Left lobe of liver (tissue), 2 donors: ENCODE results near the gene RGS12. TPM values are rescaled to one million over a fixed set of nuclear protein-coding genes. Genes with fewer than 3 reads are reported as not detected.
A peak's percentile ranks its signal among the peaks of the same experiment; 100 is the strongest.

Source experiments
- ATAC-seq: fragments of 200-7000 bp; cut with Tn5 transposase; one replicate; pipeline ENCODE4 v1.9.1; 2020; ENCODE audit warnings: mild to moderate bottlenecking, moderate library complexity
- DNase-seq: peaks from one replicate; pipeline ENCODE4 v3.0.0-alpha.2; 2020; ENCODE audit warnings: low spot score
- total RNA-seq: library from RNA; stranded (reverse); gene quantifications from one replicate; pipeline ENCODE4 v1.2.1, GENCODE V29; 2021
- donor health status: DM: no; HTN: no; CAD: no; lungs with moderate emphysema.
- donor health status: DM: no; HTN: yes; CAD: no.

RGS12 gene
- total RNA-seq, 1 donor from 2014 or later = 29.3 TPM

GRCh38 chr4:3269991-3270611 lies 22.7 kb upstream of the RGS12 start:
- DNase-seq = no peak
- ATAC-seq = no peak

GRCh38 chr4:3271131-3271530 lies 21.7 kb upstream of the RGS12 start:
- ATAC-seq (no peak), DNase-seq (no peak)

- no peak for DNase-seq
- ATAC-seq = no peak
These were observed 15.8 kb upstream of the RGS12 start for GRCh38 chr4:3276986-3277385.

DNA sequence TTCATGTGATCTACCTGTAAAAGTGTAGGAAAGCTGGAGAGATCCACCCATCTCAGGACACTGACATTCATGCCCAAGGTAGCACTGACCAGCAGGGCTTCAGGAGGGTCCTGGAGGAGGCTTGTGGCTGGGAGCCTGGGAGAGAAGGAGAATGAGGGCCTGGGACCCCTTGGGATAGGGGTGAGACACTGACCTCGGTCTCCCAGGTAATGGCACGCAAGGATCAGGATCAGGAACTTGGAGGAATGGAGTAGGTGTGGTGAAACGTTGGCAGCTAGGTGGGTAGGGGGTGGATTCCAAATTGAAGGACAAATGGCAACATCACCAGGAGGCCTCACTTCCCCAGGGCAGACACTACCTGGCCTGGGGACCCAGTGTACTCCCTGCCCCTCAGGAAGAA lies 12.4 kb upstream of the RGS12 start:
- no peak for ATAC-seq
- no peak for DNase-seq

DNA sequence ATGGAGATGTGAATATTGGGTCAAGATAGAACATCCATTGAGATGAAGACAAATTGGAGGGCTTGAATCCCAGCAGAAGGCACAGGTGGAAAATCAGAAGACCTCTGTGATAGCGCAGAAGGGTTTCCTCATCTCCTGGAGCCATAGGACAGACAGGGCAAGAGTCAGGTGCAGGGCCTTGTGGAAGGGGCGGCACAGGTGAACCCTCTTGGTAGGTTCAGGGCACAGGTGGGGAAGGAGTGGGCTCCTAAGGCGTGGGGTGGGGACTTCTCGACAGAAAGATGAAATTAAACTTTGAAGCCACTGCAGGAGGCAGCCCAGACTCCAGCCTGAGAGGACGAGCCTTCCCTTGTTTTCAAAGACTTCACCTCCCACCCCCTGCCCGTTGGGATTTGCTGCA lies 9.3 kb upstream of the RGS12 start:
- ATAC-seq (no peak), DNase-seq (no peak)

- no peak for ATAC-seq
- DNase-seq = no peak
These were observed 8.9 kb upstream of the RGS12 start for GRCh38 chr4:3283916-3284315.

DNA sequence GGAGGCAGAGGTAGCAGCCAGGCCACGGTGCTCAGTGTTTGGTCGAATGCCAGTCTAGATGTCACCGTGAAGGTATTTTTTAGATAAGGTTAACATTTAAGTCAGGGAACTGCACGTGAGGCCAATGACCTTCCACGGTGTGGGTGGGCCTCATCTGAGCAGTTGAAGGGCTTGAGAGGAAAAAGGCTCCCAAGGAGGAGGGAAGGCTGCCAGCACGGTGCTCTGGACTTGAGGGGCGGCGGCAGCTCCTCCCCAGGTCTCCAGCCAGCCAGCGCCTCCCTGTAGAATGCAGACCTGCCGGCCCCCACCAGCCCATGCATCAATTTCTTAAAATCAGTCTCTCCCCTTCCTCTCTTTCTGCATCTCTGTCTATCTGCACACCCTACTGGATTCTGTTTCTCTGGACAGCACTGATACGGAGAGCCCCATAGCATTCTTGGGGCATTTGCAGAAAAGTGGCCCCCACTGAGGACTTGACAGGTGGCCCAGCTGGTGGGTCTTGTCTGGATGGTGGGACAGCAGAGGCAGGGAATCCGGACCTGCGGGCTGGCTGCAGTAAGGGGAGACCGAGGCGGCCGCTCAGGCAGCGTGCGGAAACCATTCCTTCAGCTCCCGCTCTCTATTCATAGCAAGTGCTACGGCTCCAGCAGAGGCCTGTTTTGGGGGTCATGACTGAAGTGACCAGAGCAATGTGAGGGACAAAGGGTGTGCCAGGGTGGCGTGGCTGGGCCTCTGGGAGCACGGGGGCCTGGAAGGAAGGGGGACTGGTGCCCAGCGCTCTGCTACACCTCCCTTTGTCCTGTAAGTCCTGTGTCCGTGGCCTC lies 7.9 kb upstream of the RGS12 start:
- ATAC-seq (no peak), DNase-seq (no peak)

- peak; percentile 44 for DNase-seq
- peak; percentile 47 for ATAC-seq
These were observed 7.1 kb upstream of the RGS12 start for GRCh38 chr4:3285558-3286334.

- ATAC-seq (no peak), DNase-seq (peak; percentile 31)
These were observed 6.3 kb upstream of the RGS12 start for GRCh38 chr4:3286335-3287175.

DNA sequence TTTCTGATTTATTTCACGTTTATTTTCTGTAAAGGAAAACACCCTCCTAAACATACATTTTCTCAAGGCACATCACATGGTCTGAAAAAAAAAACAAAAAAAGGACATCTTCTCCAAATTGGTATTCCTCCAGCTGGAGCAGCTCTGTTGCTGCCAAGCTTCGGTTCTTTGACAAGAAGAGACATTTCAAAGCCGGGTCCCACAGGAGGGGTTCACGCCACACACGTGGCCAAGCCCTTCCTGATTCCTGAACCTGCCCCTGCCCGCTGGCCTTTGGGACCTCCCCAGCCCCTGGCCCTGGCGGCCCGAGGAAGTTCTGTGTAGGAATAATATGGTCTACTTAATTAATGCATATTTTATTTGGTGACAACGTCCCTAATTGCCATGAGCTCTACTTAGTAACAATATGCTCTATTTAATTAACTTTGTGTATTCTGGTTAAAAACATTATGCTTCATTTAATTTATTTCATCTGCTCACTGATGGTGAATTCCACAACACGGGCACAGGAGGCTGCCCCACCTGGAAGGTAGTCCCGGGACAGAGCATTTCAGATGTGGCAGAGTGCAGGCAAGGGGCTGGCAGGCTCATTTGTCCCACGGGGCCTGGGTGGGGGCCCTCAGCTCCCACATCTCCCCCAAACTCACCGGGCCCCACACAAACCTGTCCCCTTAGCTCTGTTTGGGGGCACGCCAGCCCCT lies 5.4 kb upstream of the RGS12 start:
- DNase-seq (peak; percentile 42), ATAC-seq (no peak)

DNA sequence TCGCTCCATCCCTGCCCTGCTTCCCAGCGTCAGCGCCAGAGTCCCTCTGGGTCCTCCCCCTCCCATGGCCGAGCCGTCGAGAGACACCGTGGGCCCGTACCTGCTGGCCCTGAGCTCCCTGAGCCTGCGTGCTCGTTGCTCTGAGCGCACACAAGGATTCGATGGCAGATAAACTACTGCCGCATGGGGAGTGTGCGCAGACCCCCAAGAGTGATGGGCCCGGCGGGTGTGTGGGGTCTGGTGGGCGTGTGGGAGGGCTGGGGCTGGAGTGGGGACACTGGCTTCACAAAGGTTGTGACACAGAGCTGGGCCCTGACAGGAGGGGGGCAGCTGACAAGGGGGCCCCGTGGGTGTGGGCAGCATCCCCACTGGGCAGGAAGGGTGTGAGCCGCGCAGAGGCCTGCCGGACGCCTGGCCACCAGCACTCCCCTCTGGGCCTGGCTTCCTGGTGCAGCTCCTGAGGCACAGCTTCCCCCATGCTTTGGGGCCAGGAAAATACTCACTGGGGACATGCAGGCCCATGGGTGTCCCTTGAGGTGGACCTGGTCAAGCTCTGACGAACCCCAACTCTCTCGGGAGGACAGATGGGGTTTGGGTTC lies 4.8 kb upstream of the RGS12 start:
- no peak for ATAC-seq
- no peak for DNase-seq

- ATAC-seq (no peak), DNase-seq (peak; percentile 45)
These were observed 4.2 kb upstream of the RGS12 start for GRCh38 chr4:3288571-3289094.

- ATAC-seq = no peak
- peak; percentile 42 for DNase-seq
These were observed 2.3 kb upstream of the RGS12 start for GRCh38 chr4:3290476-3290875.

- ATAC-seq (no peak), DNase-seq (peak; percentile 46)
These were observed 1.9 kb upstream of the RGS12 start for GRCh38 chr4:3290889-3291321.

- DNase-seq (peak; percentile 73), ATAC-seq (peak; percentile 31)
These were observed 1.3 kb upstream of the RGS12 start for GRCh38 chr4:3291411-3291968.

DNA sequence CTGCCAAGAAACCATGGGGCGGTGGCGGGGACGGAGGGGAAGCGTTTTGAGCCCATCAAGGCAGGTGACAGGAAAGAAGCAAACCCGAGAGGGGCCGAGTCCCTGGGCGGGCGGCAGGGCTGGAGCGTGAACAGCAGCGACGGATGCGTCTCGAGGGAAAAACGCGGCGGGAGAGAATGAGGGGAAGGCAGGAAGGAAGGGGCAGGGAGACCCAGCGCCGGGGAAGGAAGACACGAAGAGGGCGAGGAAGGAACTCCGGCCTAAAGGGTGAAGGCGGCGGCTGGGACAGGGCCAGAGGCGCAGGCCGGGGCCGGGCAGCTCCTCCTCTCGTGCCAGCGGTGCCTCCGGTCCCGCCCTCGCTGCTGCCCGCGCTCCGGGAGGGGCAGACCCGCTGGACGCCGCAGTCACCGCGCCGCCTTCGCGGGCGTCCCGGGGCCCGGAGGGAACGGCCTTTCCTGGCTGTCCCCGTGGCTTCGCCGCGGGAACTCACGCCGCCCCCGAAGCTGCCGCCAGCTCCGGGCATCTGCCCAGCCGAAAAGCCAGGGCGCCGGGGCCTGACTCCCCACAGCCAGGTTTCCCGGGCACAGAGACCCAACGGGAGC lies 751 bp upstream of the RGS12 start:
- DNase-seq = peak; percentile 86

DNA sequence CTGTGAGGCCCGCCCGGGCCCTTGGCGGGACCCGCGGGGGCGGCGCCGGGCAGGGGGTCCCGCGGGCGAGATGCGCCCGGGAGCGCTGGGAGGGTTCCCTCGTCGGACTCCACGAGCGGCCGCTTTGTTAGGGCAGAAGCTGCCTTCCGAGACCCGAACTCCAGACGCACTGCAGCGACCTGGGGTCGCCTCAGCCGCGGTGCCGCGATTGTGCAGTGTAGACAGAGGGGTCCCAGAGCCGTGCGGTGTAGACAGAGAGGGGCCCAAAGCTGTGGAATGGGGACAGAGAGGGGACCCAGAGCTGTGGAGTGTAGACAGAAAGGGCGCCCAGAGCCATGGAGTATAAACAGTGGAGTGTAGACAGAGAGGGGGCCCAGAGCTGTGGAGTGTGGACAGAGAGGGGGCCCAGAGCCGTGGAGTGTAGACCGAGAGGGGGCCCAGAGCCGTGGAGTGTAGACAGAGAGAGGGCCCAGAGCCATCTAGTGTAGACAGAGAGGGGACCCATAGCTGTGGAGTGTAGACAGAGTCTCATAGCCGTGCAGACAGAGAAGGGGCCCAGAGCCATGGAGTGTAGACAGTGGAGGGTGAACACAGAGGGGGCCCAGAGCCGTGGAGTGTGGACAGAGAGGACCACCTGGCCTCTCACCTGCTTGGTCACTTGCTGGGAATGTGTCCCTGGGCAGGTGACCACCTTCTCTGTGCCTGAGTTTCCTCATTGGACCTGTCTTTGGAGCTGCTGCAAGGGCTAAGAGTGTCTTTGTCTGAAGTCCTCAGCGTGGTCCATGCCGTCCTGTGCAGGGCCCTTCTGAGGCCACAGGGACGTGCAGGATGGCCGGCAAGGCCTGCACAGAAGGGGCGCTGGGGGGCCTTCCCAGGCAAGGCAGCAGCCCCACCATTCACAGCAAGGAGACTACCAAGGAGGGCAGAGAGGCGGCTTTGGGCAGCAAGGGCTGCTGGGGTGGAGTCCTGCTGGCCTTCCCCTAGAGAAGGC lies 875 bp downstream of the RGS12 start:
- no peak for ATAC-seq
- peak; percentile 57 for DNase-seq

More for the DNA sequence above, 751 bp upstream of the RGS12 start:
- peak; percentile 83 for ATAC-seq
